Measurements from ENCODE around the gene CPT1B.
"Not testable (repeated sequence)": the region's sequence is repeated elsewhere in the genome, so short reads cannot be mapped to it uniquely, and the experiment has no call there.

Gene CPT1B

GRCh38 chr22:50609599-50609998, 31.4 kb upstream of the CPT1B start:
- DNase-seq (ENCODE audit: low read depth, low spot score): no peak

GRCh38 chr22:50608996-50609395, 30.8 kb upstream of the CPT1B start:
- no peak for DNase-seq (ENCODE audit: low read depth, low spot score)

GRCh38 chr22:50608058-50608840, 30.0 kb upstream of the CPT1B start:
- not testable (repeated sequence) for DNase-seq (ENCODE audit: low read depth, low spot score)

- DNase-seq (ENCODE audit: low read depth, low spot score): no peak
Measured at GRCh38 chr22:50607659-50608020, 29.4 kb upstream of the CPT1B start.

GRCh38 chr22:50606946-50607658, 28.9 kb upstream of the CPT1B start:
- no peak for DNase-seq (ENCODE audit: low read depth, low spot score)

GRCh38 chr22:50606165-50606945, 28.1 kb upstream of the CPT1B start:
- DNase-seq (ENCODE audit: low read depth, low spot score): no peak

GRCh38 chr22:50605613-50606074, 27.4 kb upstream of the CPT1B start:
- no peak for DNase-seq (ENCODE audit: low read depth, low spot score)

GRCh38 chr22:50605002-50605612, 26.9 kb upstream of the CPT1B start:
- no peak for DNase-seq (ENCODE audit: low read depth, low spot score)

- no peak for DNase-seq (ENCODE audit: low read depth, low spot score)
Measured at GRCh38 chr22:50604256-50605001, 26.2 kb upstream of the CPT1B start.

GRCh38 chr22:50603511-50604255, 25.5 kb upstream of the CPT1B start:
- DNase-seq (ENCODE audit: low read depth, low spot score): no peak

- DNase-seq (ENCODE audit: low read depth, low spot score): no peak
Measured at GRCh38 chr22:50602338-50602700, 24.1 kb upstream of the CPT1B start.

- no peak for DNase-seq (ENCODE audit: low read depth, low spot score)
Measured at GRCh38 chr22:50601669-50602337, 23.6 kb upstream of the CPT1B start.

GRCh38 chr22:50600967-50601668, 22.9 kb upstream of the CPT1B start:
- DNase-seq (ENCODE audit: low read depth, low spot score): no peak

GRCh38 chr22:50600538-50600937, 22.3 kb upstream of the CPT1B start, which contains the start of gene MAPK8IP2:
MAPK8IP2 (plus strand) TSS chr22:50600793; CDS start chr22:50600819, 26 bp downstream.
- no peak for DNase-seq (ENCODE audit: low read depth, low spot score)

- no peak for DNase-seq (ENCODE audit: low read depth, low spot score)
Measured at GRCh38 chr22:50599816-50600455, 21.7 kb upstream of the CPT1B start.

GRCh38 chr22:50597097-50597496, 18.9 kb upstream of the CPT1B start:
- no peak for DNase-seq (ENCODE audit: low read depth, low spot score)

- no peak for DNase-seq (ENCODE audit: low read depth, low spot score)
Measured at GRCh38 chr22:50595189-50595588, 17.0 kb upstream of the CPT1B start.

GRCh38 chr22:50587407-50587806, 9.2 kb upstream of the CPT1B start:
- no peak for DNase-seq (ENCODE audit: low read depth, low spot score)

GRCh38 chr22:50586416-50586815, 8.2 kb upstream of the CPT1B start:
- no peak for DNase-seq (ENCODE audit: low read depth, low spot score)

Data from smooth muscle cell of the brain vasculature (primary cell).